Measurements from ENCODE around the gene ARHGAP45. TPM values are rescaled to one million over a fixed set of nuclear protein-coding genes. Genes with fewer than 3 reads are reported as not detected.

The ARHGAP45 gene, protein sequence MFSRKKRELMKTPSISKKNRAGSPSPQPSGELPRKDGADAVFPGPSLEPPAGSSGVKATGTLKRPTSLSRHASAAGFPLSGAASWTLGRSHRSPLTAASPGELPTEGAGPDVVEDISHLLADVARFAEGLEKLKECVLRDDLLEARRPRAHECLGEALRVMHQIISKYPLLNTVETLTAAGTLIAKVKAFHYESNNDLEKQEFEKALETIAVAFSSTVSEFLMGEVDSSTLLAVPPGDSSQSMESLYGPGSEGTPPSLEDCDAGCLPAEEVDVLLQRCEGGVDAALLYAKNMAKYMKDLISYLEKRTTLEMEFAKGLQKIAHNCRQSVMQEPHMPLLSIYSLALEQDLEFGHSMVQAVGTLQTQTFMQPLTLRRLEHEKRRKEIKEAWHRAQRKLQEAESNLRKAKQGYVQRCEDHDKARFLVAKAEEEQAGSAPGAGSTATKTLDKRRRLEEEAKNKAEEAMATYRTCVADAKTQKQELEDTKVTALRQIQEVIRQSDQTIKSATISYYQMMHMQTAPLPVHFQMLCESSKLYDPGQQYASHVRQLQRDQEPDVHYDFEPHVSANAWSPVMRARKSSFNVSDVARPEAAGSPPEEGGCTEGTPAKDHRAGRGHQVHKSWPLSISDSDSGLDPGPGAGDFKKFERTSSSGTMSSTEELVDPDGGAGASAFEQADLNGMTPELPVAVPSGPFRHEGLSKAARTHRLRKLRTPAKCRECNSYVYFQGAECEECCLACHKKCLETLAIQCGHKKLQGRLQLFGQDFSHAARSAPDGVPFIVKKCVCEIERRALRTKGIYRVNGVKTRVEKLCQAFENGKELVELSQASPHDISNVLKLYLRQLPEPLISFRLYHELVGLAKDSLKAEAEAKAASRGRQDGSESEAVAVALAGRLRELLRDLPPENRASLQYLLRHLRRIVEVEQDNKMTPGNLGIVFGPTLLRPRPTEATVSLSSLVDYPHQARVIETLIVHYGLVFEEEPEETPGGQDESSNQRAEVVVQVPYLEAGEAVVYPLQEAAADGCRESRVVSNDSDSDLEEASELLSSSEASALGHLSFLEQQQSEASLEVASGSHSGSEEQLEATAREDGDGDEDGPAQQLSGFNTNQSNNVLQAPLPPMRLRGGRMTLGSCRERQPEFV
- 3.1 and 4.8 TPM in 2 replicates for total RNA-seq

DNA sequence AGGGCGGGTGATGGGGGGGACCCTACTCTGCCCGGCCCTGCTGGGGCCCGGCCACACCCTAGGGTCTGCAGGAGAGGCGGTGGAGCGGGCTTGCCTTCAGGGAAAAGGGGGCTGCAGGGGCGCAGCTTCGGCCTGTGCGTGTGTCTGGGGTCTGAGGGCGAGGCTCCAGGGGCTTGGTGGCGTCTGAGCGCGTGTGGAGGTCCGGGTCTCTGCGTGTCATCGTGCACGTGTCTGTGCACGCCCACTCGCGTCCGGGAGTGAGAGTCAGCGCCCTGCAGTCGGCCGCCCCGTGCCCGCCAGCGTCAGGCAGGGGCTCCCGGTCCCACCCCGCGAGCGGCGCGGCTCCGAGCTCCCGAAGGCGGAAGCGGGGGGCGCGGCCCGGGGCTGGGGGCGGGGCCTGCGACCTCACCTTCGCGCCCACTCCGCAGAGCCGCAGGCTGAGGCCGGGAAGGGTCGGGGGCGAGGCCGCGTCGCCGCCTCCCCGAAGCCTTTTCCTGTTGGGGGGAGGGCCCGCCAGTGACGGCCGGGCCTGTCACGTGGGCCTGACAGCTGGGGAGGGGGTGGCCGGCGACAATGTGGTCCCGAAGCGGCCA is at the start of gene ARHGAP45:
TSS of gene ARHGAP45 (plus strand) at position 420 of the 593 bp plus-strand sequence. CDS start 239 bp downstream, outside the sequence.

DNA sequence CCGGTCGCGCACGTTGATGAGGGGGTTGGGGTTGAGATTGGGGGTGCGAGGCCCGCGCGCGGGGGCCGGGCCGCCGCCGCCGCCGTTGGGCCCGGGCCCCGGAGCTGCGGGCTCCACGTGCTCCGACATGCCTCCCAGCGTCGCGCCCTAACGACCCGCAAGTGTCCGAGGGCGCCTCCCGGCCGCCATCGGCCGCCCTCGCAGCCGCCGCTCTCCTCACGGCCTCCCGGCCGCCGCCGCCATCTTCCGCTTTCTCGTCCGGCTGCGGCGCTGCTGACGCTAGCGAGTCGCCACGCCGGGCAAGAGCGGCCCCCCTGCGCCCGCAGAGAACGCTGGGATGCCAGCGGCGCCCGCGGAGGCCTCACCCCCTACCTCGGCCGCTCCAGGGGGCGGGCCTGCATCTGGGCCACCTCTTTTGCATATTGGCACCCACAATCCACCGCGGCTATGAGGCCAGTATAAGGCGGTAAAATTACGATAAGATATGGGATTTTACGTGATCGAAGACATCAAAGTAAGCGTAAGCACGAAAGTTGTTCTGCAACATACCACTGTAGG is 46.0 kb upstream of the ARHGAP45 start, which contains the start of gene TMEM259:
TSS of gene TMEM259 (minus strand) at position 256 of the 558 bp plus-strand sequence. CDS start at position 129, 127 bp downstream.

DNA sequence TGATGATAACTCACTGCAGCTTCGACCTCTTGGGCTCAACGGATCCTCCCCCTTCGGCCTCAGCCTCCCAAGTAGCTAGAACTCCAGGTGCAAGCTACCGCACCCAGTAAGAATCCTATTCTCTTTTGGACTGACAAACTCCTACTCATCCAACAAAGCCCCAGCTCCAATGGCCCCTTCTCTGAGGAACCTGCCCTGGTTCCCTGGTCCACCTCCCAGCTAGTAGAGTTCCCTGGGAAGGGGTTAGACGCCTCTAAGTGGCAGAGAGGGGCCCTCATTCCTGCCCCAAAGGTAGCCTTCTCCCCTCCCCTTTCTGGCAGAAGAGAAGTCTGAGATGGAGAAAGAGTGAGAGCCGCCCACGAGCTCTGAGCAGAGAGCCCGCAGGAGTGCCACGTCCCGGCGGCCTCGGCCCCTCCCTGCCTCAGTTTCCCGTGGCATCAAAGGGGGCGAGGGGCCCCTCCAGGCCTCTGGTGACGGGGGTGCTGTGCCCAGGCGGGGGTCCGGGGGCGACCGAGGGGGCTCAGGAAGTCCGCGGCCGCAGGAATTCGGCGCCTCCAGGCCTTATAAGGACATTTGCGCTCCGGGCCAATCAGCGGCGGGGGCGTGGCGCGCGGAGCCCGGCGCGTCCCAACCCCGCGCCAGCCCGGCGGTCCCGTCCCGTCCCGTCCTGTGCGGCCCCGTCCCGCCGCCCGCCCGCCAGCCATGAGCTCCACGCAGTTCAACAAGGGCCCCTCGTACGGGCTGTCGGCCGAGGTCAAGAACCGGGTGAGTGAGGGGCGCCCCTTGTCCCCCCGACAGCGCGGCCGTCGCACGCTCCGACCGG is 40.8 kb upstream of the ARHGAP45 start, which contains the start of gene CNN2:
TSS of gene CNN2 (plus strand) at position 649 of the 823 bp plus-strand sequence. CDS start at position 703, 54 bp downstream.

DNA sequence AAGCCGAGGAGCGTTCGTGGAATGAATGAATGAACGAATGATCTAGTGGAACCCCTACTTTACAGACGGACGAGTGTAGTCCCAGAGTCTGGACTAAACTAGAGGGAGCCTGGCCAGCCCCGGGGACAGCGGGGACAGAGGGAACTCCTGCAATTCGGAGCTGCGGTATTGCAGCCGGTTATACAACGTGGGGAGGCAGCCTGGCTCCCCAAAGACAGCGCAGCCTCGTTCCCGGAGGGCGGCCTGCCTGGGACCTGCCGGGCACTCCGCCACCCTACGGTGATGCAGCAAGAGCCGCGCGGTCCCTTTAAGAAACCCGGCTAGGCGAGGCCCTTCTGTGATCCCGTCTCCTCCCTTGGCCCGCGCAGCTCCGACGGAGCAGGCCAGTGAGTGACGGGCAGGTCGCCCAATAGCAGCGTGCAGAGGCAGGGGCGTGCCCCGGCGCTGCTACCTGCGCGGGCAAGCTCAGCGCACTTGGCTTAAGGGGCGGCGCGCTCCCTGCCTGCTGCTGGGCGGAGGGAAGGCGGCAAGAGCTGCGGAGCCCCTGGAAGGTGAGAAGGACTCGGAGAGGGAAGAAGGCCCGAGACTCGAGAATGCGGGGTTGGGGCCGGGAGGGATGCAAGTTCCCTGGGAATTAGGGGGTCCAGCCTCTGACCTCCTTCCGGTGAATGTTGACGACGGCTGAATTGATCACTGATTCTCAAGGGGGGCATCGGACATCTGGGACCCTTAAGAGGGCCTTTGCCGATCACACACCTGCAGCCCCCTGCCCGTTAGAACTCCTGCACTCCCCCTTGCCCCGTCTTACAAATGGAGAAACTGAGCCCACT is 27.1 kb upstream of the ARHGAP45 start, which contains the start of gene ABCA7:
TSS of gene ABCA7 (plus strand) at position 462 of the 830 bp plus-strand sequence. CDS start 1,255 bp downstream, outside the sequence.

DNA sequence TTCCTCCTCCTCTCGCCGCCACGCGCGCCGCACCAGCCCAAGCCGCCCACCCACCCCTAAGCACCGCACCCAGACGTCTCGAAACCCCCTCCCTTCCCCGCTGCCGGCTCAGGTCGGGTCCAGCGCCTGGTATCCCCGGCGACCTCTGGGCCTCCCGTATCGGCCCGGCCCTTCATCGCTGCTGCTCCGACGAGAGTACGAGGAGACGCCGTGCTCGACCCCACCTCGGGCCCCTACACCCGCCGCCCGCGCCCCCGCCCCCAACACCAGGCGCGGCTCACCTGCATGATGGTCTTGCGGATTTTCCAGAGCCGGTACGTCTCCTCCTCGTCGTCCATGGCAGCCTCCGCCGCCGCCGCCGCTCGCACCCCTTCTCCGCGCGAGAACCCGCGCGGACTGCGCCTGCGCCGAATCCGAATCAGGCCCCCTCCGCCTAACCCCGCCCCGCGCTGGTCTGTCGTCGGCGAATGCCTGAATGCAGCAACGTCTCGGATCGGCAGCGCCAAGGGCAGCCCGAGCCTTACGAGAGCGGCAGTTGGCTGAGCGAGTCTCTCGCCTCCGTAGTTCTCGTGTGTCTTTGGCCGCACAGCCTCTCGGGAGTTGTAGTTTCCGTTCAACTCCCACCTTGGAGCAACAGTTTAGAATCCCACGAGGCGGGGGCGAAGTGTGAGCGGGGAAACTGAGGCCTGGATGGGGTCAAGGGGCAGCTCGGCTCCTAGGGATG is 28.2 kb downstream of the ARHGAP45 start, which contains the start of gene POLR2E:
TSS of gene POLR2E (minus strand) at position 398 of the 724 bp plus-strand sequence. CDS start at position 338, 60 bp downstream.

DNA sequence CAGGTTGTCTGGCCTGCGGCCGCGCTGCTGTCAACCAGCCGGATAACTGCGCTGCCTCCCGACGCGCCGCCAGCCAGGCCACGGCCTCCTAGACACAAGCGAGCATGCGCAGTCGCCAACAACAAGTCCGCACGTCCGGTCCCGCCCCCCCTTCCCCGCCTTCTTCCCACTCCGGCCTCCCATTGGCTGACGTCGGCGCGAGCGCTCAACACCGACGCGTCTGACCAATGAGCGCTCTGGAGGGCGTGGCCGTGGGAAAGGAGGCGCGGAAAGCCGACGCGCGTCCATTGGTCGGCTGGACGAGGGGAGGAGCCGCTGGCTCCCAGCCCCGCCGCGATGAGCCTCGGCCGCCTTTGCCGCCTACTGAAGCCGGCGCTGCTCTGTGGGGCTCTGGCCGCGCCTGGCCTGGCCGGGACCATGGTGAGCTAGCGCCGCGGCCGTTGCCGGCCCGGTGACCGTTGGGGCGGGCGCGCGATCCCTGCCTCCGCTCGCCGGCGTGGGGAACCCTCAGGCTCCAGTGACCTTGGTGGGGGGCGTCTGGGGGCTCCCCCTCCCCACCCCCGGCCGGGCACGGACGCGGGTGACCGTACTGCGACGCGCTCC is 36.8 kb downstream of the ARHGAP45 start, which contains the start of gene GPX4:
TSS of gene GPX4 (plus strand) at position 287 of the 603 bp plus-strand sequence. CDS start at position 337, 50 bp downstream.

Other genes starting within 250 kb of the ARHGAP45 start
- 1.5 and 4.7 TPM in 2 replicates for gene PLPPR3, start 245.2 kb upstream of the ARHGAP45 start, total RNA-seq
- gene AZU1, start 239.3 kb upstream of the ARHGAP45 start, total RNA-seq = not detected in 2 replicates
- gene PRTN3, start 226.2 kb upstream of the ARHGAP45 start, total RNA-seq = not detected in 2 replicates
- 0.63 TPM in 1 of 2 replicates, not detected in the other for gene ELANE, start 214.9 kb upstream of the ARHGAP45 start, total RNA-seq
- 0.81 and 7.0 TPM in 2 replicates for gene CFD, start 207.5 kb upstream of the ARHGAP45 start, total RNA-seq
- 63.2 and 66.3 TPM in 2 replicates for gene MED16, start 174.0 kb upstream of the ARHGAP45 start, total RNA-seq
- gene RNU6-9, start 173.7 kb upstream of the ARHGAP45 start, total RNA-seq = not detected in 2 replicates
- gene R3HDM4, start 153.9 kb upstream of the ARHGAP45 start, total RNA-seq = 45.5 and 61.0 TPM in 2 replicates
- 0.13 TPM in 1 of 2 replicates, not detected in the other for gene KISS1R, start 149.8 kb upstream of the ARHGAP45 start, total RNA-seq
- gene ARID3A, start 141.1 kb upstream of the ARHGAP45 start, total RNA-seq = 22.1 and 24.1 TPM in 2 replicates
- gene WDR18, start 82.8 kb upstream of the ARHGAP45 start, total RNA-seq = 91.8 and 108 TPM in 2 replicates
- gene GRIN3B, start 66.7 kb upstream of the ARHGAP45 start, total RNA-seq = 0.49 and 2.5 TPM in 2 replicates
- 165 and 187 TPM in 2 replicates for gene TMEM259, start 46.0 kb upstream of the ARHGAP45 start, total RNA-seq
- not detected in 2 replicates for gene RNU6-2, start 45.6 kb upstream of the ARHGAP45 start, total RNA-seq
- gene CNN2, start 40.6 kb upstream of the ARHGAP45 start, total RNA-seq = 407 and 539 TPM in 2 replicates
- 25.1 and 37.0 TPM in 2 replicates for gene ABCA7, start 27.1 kb upstream of the ARHGAP45 start, total RNA-seq
- 264 and 284 TPM in 2 replicates for gene POLR2E, start 28.2 kb downstream of the ARHGAP45 start, total RNA-seq
- gene GPX4, start 36.8 kb downstream of the ARHGAP45 start, total RNA-seq = 420 and 659 TPM in 2 replicates
- 48.6 and 75.7 TPM in 2 replicates for gene SBNO2, start 107.1 kb downstream of the ARHGAP45 start, total RNA-seq
- gene STK11, start 138.6 kb downstream of the ARHGAP45 start, total RNA-seq = 84.1 and 84.6 TPM in 2 replicates
- 5.1 and 6.1 TPM in 2 replicates for gene CBARP, start 170.8 kb downstream of the ARHGAP45 start, total RNA-seq
- gene ATP5F1D, start 174.6 kb downstream of the ARHGAP45 start, total RNA-seq = 145 and 173 TPM in 2 replicates
- gene MIDN, start 181.4 kb downstream of the ARHGAP45 start, total RNA-seq = 47.1 and 61.0 TPM in 2 replicates
- 119 and 190 TPM in 2 replicates for gene CIRBP, start 202.2 kb downstream of the ARHGAP45 start, total RNA-seq
- gene FAM174C, start 208.4 kb downstream of the ARHGAP45 start, total RNA-seq = 92.3 and 109 TPM in 2 replicates
- 0.65 and 2.3 TPM in 2 replicates for gene EFNA2, start 218.7 kb downstream of the ARHGAP45 start, total RNA-seq